BE2C (cell line): ENCODE results near the gene HIRIP3.

ENCODE experiments used
- DNase-seq: peaks from one replicate; pipeline ENCODE4 v3.0.0-alpha.2; 2020
- H3K27me3 ChIP-seq: fragments of 250-450 bp; sonication (Bioruptor Pico); 2 replicates; pipeline ENCODE4 v1.5.1; 2020; ENCODE audit warnings: mild to moderate bottlenecking
- H3K36me3 ChIP-seq: fragments of 250-450 bp; sonication (Bioruptor Pico); 2 replicates; pipeline ENCODE4 v1.5.1; 2020; ENCODE audit warnings: mild to moderate bottlenecking
- H3K4me1 ChIP-seq: fragments of 250-450 bp; sonication (Bioruptor Pico); 2 replicates; pipeline ENCODE4 v1.5.1; 2020
- H3K4me3 ChIP-seq: 2 replicates; pipeline ENCODE4 v1.5.1; 2011; ENCODE audit warnings: low read depth, low read length
- H3K9me3 ChIP-seq: fragments of 250-450 bp; sonication (Bioruptor Pico); 2 replicates; pipeline ENCODE4 v1.5.1; 2020
- CTCF ChIP-seq: IDR thresholded peaks from 2 replicates; pipeline ENCODE4 v1.5.1; 2012; ENCODE audit warnings: mild to moderate bottlenecking, low read depth, low read length

The HIRIP3 gene

GRCh38 chr16:30026449-30026848 lies 31.0 kb upstream of the HIRIP3 start:
- Histone ChIP-seq H3K4me1 (peaks cover under 1% of the 10 kb centered on the region), H3K27me3 (no peaks in the 10 kb centered on the region)
- no peak for TF ChIP-seq CTCF

GRCh38 chr16:30025574-30025973 lies 30.2 kb upstream of the HIRIP3 start:
- no peak for DNase-seq
- no peaks in the 10 kb centered on the region for H3K9me3 ChIP-seq
- no peaks in the 10 kb centered on the region; the same call in 1 of the 2 replicates for H3K4me1 ChIP-seq
- TF ChIP-seq CTCF: no peak
- H3K36me3 ChIP-seq: no peaks in the 10 kb centered on the region
- H3K27me3 ChIP-seq: no peaks in the 10 kb centered on the region
- H3K4me3 ChIP-seq: no peak overlapping the region

More at GRCh38 chr16:30026449-30026848, 31.0 kb upstream of the HIRIP3 start:
- Histone ChIP-seq H3K4me3 (no peak overlapping the region), H3K9me3 (no peaks in the 10 kb centered on the region), H3K36me3 (no peaks in the 10 kb centered on the region)
- DNase-seq: no peak

GRCh38 chr16:30025156-30025555 lies 29.7 kb upstream of the HIRIP3 start:
- no peak for DNase-seq
- H3K9me3 ChIP-seq: no peaks in the 10 kb centered on the region
- no peaks in the 10 kb centered on the region; the same call in 1 of the 2 replicates for H3K4me1 ChIP-seq
- H3K4me3 ChIP-seq: no peak overlapping the region
- no peaks in the 10 kb centered on the region for H3K27me3 ChIP-seq
- no peak for TF ChIP-seq CTCF
- no peaks in the 10 kb centered on the region for H3K36me3 ChIP-seq

- Histone ChIP-seq H3K27me3 (no peaks in the 10 kb centered on the region), H3K4me3 (no peak overlapping the region), H3K4me1 (no peaks in the 10 kb centered on the region), H3K9me3 (no peaks in the 10 kb centered on the region), H3K36me3 (no peaks in the 10 kb centered on the region)
- TF ChIP-seq CTCF: no peak
- no peak for DNase-seq
Observed at GRCh38 chr16:30024451-30024850, 29.0 kb upstream of the HIRIP3 start.

GRCh38 chr16:30023586-30023985 lies 28.2 kb upstream of the HIRIP3 start:
- no peaks in the 10 kb centered on the region for H3K9me3 ChIP-seq
- no peak for TF ChIP-seq CTCF
- H3K27me3 ChIP-seq: no peaks in the 10 kb centered on the region
- no peak for DNase-seq
- no peaks in the 10 kb centered on the region for H3K36me3 ChIP-seq
- H3K4me1 ChIP-seq: no peaks in the 10 kb centered on the region
- H3K4me3 ChIP-seq: no peak overlapping the region

GRCh38 chr16:30022887-30023286 lies 27.5 kb upstream of the HIRIP3 start, which contains the start of gene C16orf92:
Gene C16orf92 (plus strand): TSS chr16:30023198. CDS start chr16:30023341, 143 bp downstream.
- no peaks in the 10 kb centered on the region for H3K4me1 ChIP-seq
- no peaks in the 10 kb centered on the region for H3K36me3 ChIP-seq
- no peak for DNase-seq
- no peak within 1 kb of the TSS for H3K4me3 ChIP-seq
- no peaks in the 10 kb centered on the region for H3K9me3 ChIP-seq
- no peak for TF ChIP-seq CTCF
- H3K27me3 ChIP-seq: no peaks in the 10 kb centered on the region
